ENCODE measurements around the gene TP73.

- TF ChIP-seq ZNF70 (CRISPR knock-in tag; IDR thresholded peaks at IDR 0.05), result no peak
- TF ChIP-seq GLIS3 (CRISPR knock-in tag; IDR thresholded peaks at IDR 0.05), result no peak
- no peak for TF ChIP-seq ZFP30 (CRISPR knock-in tag; IDR thresholded peaks at IDR 0.05)
- TF ChIP-seq BACH2 (CRISPR knock-in tag; IDR thresholded peaks at IDR 0.05; ENCODE audit: borderline replicate concordance), result no peak
- no peak for TF ChIP-seq ESRRG (CRISPR knock-in tag; IDR thresholded peaks at IDR 0.05)
- no peak for TF ChIP-seq TSHZ2 (CRISPR knock-in tag; IDR thresholded peaks at IDR 0.05)
- no peak for TF ChIP-seq PATZ1 (CRISPR knock-in tag; IDR thresholded peaks at IDR 0.05; ENCODE audit: borderline replicate concordance)
- TF ChIP-seq ISL1 (CRISPR knock-in tag; IDR thresholded peaks at IDR 0.05), result no peak
- TF ChIP-seq ZNF8 (CRISPR knock-in tag; IDR thresholded peaks at IDR 0.05), result no peak
- no peak for TF ChIP-seq POU6F1 (CRISPR knock-in tag; IDR thresholded peaks at IDR 0.05; ENCODE audit: borderline replicate concordance, low read depth)
- TF ChIP-seq ZC3H10 (CRISPR knock-in tag; IDR thresholded peaks at IDR 0.05), result no peak
- no peak for TF ChIP-seq RARB (CRISPR knock-in tag; IDR thresholded peaks at IDR 0.05)
Observed at GRCh38 chr1:3747522-3747848, 95.2 kb downstream of the TP73 start.

Data from SK-N-SH treated with all-trans-retinoic acid at 6 μM for 48 hours (cell line).